ENCODE measurements around the gene PACS1.

PACS1 gene

GRCh38 chr11:66285250-66285947 is 215.3 kb downstream of the PACS1 start:
- Histone ChIP-seq H3K4me3 (ENCODE audit: low read length) (no peak overlapping the region), H3K9ac (ENCODE audit: low read depth, low read length) (no peak overlapping the region), H3K4me1 (ENCODE audit: insufficient read depth, low read length) (peaks cover 8% of the 10 kb centered on the region; the same call in 1 of the 2 replicates), H3K9me3 (ENCODE audit: insufficient read depth, low read depth, low read length) (no peaks in the 10 kb centered on the region), H3K36me3 (ENCODE audit: insufficient read depth, low read depth, low read length) (peaks cover 4% of the 10 kb centered on the region; the same call in 1 of the 2 replicates), H3K27me3 (ENCODE audit: insufficient read depth, low read length) (peaks cover 12% of the 10 kb centered on the region), H3K27ac (ENCODE audit: low read length) (no peak overlapping the region)

DNA sequence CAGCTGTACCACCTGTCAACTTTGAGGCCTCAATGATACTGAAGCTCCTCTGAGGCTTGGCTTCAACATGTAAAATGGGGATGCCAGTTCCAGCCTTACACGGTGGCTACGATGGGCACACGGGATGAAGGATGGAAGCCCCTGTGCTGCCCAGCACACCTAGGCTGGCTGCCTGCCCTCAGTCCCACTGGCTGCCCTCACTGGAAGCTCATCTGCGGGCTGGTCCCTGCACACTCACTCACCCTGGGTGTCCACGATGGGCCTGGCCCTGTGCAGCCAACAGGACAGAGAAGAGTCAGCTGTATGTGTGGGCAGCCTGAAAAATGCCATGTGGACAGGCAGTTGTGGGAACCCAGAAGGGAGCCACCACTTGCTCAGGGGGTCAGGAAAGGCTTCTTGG is 216.6 kb downstream of the PACS1 start:
- Histone ChIP-seq H3K4me3 (ENCODE audit: low read length) (no peak overlapping the region), H3K4me1 (ENCODE audit: insufficient read depth, low read length) (peaks cover 8% of the 10 kb centered on the region; the same call in 1 of the 2 replicates), H3K27me3 (ENCODE audit: insufficient read depth, low read length) (peaks cover 23% of the 10 kb centered on the region), H3K9ac (ENCODE audit: low read depth, low read length) (no peak overlapping the region), H3K27ac (ENCODE audit: low read length) (no peak overlapping the region), H3K9me3 (ENCODE audit: insufficient read depth, low read depth, low read length) (no peaks in the 10 kb centered on the region), H3K36me3 (ENCODE audit: insufficient read depth, low read depth, low read length) (peaks cover 4% of the 10 kb centered on the region; the same call in 1 of the 2 replicates)

- H3K4me3 ChIP-seq (ENCODE audit: low read length): no peak overlapping the region
- no peaks in the 10 kb centered on the region for H3K9me3 ChIP-seq (ENCODE audit: insufficient read depth, low read depth, low read length)
- peaks cover 8% of the 10 kb centered on the region; the same call in 1 of the 2 replicates for H3K4me1 ChIP-seq (ENCODE audit: insufficient read depth, low read length)
- peaks cover 4% of the 10 kb centered on the region; the same call in 1 of the 2 replicates for H3K36me3 ChIP-seq (ENCODE audit: insufficient read depth, low read depth, low read length)
- peaks cover 27% of the 10 kb centered on the region for H3K27me3 ChIP-seq (ENCODE audit: insufficient read depth, low read length)
- no peak overlapping the region for H3K27ac ChIP-seq (ENCODE audit: low read length)
- no peak overlapping the region for H3K9ac ChIP-seq (ENCODE audit: low read depth, low read length)
Observed at GRCh38 chr11:66287211-66287888, 217.3 kb downstream of the PACS1 start.

DNA sequence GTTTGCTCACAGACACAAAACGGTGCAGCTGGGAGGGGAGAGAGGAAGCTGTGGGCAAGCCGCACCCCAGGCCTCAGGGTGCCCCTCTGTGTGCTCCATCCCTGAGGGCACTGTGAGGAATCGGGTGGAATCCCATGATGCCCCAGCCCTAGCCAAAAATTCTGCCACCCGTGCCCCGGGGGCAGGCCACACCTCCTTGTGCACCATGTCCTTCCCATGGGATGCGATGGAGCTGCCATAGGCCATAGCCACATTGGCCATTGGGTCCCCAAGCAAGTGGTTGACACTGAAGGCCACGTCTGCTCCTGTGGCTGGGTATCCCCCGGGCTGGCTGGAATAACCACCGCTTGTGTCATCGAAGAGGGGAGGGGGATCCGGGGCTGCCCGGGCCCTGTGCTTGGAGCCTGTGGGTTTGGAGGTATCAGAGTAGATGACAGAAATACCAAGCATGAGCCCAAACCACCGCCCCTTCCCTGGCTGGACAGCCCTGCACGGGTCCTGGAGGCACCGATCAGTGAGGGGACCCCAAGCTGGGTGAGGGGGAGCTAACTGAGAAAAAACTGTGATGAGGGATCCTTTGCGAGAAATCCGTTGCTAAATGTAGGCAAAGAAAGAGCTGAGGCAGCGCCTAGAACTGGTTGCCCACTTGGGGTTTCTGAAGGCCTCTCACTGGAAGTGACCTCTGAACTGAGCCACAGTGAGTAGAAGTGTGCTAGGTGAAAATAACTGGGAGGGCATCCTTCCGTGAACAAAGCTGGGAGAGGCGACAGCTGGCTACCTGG is 218.0 kb downstream of the PACS1 start:
- Histone ChIP-seq H3K36me3 (ENCODE audit: insufficient read depth, low read depth, low read length) (peaks cover 4% of the 10 kb centered on the region; the same call in 1 of the 2 replicates), H3K9ac (ENCODE audit: low read depth, low read length) (peak overlapping the region; percentile 93), H3K27ac (ENCODE audit: low read length) (no peak overlapping the region), H3K9me3 (ENCODE audit: insufficient read depth, low read depth, low read length) (no peaks in the 10 kb centered on the region), H3K4me1 (ENCODE audit: insufficient read depth, low read length) (peaks cover 4% of the 10 kb centered on the region; the same call in 1 of the 2 replicates), H3K27me3 (ENCODE audit: insufficient read depth, low read length) (peaks cover 35% of the 10 kb centered on the region), H3K4me3 (ENCODE audit: low read length) (peak overlapping the region; percentile 96)

- H3K27ac ChIP-seq (ENCODE audit: low read length): peak within 1 kb of the TSS; percentile 36
- H3K4me3 ChIP-seq (ENCODE audit: low read length): peak within 1 kb of the TSS; percentile 96
- H3K4me1 ChIP-seq (ENCODE audit: insufficient read depth, low read length): peaks cover 4% of the 10 kb centered on the region; the same call in 1 of the 2 replicates
- no peaks in the 10 kb centered on the region for H3K9me3 ChIP-seq (ENCODE audit: insufficient read depth, low read depth, low read length)
- H3K36me3 ChIP-seq (ENCODE audit: insufficient read depth, low read depth, low read length): peaks cover 4% of the 10 kb centered on the region; the same call in 1 of the 2 replicates
- peak within 1 kb of the TSS; percentile 93 for H3K9ac ChIP-seq (ENCODE audit: low read depth, low read length)
- peaks cover 43% of the 10 kb centered on the region for H3K27me3 ChIP-seq (ENCODE audit: insufficient read depth, low read length)
Observed at GRCh38 chr11:66288671-66289547, 218.8 kb downstream of the PACS1 start, which contains the start of gene YIF1A. Gene YIF1A, minus strand, starts transcription at chr11:66289143. Its CDS starts 158 bp downstream, at chr11:66288985.

DNA sequence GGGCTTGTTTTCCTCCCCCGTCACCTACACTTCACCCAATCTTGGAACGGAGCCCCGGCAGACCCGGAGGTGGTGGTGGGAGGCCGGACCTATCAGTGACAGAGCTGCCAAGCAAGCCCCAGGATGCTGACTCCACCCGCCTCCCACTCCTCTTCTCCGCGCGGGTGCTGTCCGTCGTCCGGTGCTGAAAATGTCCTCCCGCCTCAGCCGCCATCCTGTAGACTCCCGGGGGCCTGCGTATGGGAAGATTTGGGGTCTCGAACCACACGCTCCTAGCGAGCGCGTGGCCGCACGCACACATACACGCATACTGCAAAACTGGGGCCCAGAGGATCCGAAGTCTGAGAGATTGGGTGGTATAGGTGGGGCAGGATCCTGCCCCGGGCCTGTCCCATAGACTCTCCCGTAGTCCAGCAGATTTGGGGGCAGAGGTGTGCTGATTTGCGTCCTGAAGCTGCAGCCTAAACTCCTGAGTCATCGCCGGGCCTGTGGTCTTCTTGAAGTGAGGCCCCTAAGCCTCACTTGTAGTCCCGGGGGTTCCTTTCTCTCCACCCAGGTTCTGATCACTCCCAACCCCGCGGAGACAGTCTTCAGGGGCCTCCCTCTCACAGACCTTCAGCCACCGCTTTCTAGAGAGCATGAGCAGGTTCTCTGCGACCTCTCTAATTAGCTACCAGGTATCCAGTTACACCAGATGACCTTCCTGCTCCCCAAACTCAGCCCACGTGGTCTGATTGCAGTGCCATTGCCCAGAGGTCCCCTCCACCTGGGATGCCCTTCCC is 219.7 kb downstream of the PACS1 start:
- peaks cover 45% of the 10 kb centered on the region for H3K27me3 ChIP-seq (ENCODE audit: insufficient read depth, low read length)
- H3K27ac ChIP-seq (ENCODE audit: low read length): peak overlapping the region; percentile 36
- H3K9ac ChIP-seq (ENCODE audit: low read depth, low read length): peak overlapping the region; percentile 63; the same call in 1 of the 2 replicates
- peaks cover 4% of the 10 kb centered on the region; the same call in 1 of the 2 replicates for H3K4me1 ChIP-seq (ENCODE audit: insufficient read depth, low read length)
- H3K9me3 ChIP-seq (ENCODE audit: insufficient read depth, low read depth, low read length): no peaks in the 10 kb centered on the region
- H3K36me3 ChIP-seq (ENCODE audit: insufficient read depth, low read depth, low read length): no peaks in the 10 kb centered on the region
- H3K4me3 ChIP-seq (ENCODE audit: low read length): peak overlapping the region; percentile 96

GRCh38 chr11:66290330-66290621 is 220.2 kb downstream of the PACS1 start:
- Histone ChIP-seq H3K27ac (ENCODE audit: low read length) (no peak overlapping the region), H3K4me1 (ENCODE audit: insufficient read depth, low read length) (peaks cover 4% of the 10 kb centered on the region; the same call in 1 of the 2 replicates)

DNA sequence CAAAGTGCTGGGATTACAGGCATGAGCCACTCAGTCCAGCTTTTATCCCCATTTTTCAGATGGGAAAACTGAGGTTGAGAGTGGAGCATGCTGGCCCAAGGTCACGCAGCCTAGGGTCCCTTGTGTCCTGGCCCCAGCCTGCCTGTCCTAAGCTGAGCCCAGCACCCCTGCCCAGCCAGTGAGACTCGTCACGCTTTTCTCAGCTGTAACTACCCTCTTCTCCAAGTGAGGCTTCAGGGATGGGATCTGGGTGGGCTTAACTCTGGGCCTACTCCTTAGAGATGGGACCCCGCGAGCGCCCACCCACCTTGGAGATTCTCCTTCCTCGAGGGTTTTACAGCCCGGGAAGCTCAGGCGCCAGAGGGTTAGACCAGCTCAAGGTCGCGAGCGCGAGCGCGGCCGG is 221.2 kb downstream of the PACS1 start:
- Histone ChIP-seq H3K27me3 (ENCODE audit: insufficient read depth, low read length) (peaks cover 45% of the 10 kb centered on the region), H3K9me3 (ENCODE audit: insufficient read depth, low read depth, low read length) (no peaks in the 10 kb centered on the region), H3K4me3 (ENCODE audit: low read length) (peak overlapping the region; percentile 56), H3K36me3 (ENCODE audit: insufficient read depth, low read depth, low read length) (no peaks in the 10 kb centered on the region), H3K4me1 (ENCODE audit: insufficient read depth, low read length) (peaks cover 4% of the 10 kb centered on the region; the same call in 1 of the 2 replicates), H3K27ac (ENCODE audit: low read length) (no peak overlapping the region), H3K9ac (ENCODE audit: low read depth, low read length) (no peak overlapping the region)

More at GRCh38 chr11:66290330-66290621, 220.2 kb downstream of the PACS1 start:
- Histone ChIP-seq H3K9me3 (ENCODE audit: insufficient read depth, low read depth, low read length) (no peaks in the 10 kb centered on the region), H3K27me3 (ENCODE audit: insufficient read depth, low read length) (peaks cover 45% of the 10 kb centered on the region), H3K9ac (ENCODE audit: low read depth, low read length) (no peak overlapping the region), H3K4me3 (ENCODE audit: low read length) (no peak overlapping the region), H3K36me3 (ENCODE audit: insufficient read depth, low read depth, low read length) (no peaks in the 10 kb centered on the region)

- H3K4me3 ChIP-seq (ENCODE audit: low read length): peak within 1 kb of the TSS; percentile 56
- H3K27ac ChIP-seq (ENCODE audit: low read length): no peak within 1 kb of the TSS
- H3K27me3 ChIP-seq (ENCODE audit: insufficient read depth, low read length): peaks cover 45% of the 10 kb centered on the region
- H3K4me1 ChIP-seq (ENCODE audit: insufficient read depth, low read length): peaks cover 4% of the 10 kb centered on the region; the same call in 1 of the 2 replicates
- no peak within 1 kb of the TSS for H3K9ac ChIP-seq (ENCODE audit: low read depth, low read length)
- no peaks in the 10 kb centered on the region for H3K9me3 ChIP-seq (ENCODE audit: insufficient read depth, low read depth, low read length)
- H3K36me3 ChIP-seq (ENCODE audit: insufficient read depth, low read depth, low read length): no peaks in the 10 kb centered on the region
Observed at GRCh38 chr11:66291706-66292542, 221.9 kb downstream of the PACS1 start, which contains the start of gene TMEM151A. Gene TMEM151A, plus strand, starts transcription at chr11:66291894. Its CDS starts 120 bp downstream, at chr11:66292014.

Data from iPS-20b (cell line).